T-helper 2 cell (primary cell): ENCODE measurements around the gene REN.

Experiments
- DNase-seq, 5 experiments: peaks; one replicate each; pipeline versions ENCODE4 v3.0.0 to v3.0.0-alpha.2; 2012 to 2022

The REN gene

GRCh38 chr1:204130981-204131892 is 34.9 kb downstream of the REN start:
- no peak for DNase-seq

- DNase-seq: no peak
These were observed 36.0 kb downstream of the REN start for GRCh38 chr1:204130178-204130577.

- DNase-seq: peak; percentile 24 to 75 (median 45)
These were observed 36.9 kb downstream of the REN start for GRCh38 chr1:204128964-204129896.

DNA sequence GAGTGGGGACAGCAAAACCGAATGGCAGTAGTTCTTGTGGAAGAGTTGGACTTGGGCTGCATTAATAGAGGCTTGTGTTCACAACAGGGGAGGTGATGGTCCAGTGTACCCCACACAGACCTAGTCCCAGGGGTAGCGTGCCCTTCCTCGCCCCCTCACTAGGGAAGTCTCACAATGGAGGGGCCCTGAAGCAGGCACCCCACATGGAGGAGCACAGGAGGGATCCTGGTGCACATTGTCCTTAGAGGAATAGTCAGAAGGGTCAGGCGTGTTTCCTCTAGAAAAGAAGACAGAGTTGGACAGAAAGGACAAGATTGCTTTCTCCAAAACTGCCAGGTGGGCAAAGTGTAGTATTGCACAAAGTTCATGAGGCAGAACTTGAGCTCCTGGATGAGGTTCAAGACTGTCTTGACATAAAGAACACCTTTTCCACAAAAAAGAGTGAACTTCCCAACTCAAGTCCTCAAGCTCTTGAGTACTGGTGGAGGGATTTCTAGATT is 37.6 kb downstream of the REN start:
- no peak for DNase-seq

- DNase-seq: no peak
These were observed 38.4 kb downstream of the REN start for GRCh38 chr1:204127597-204128242.

GRCh38 chr1:204126956-204127355 is 39.2 kb downstream of the REN start:
- DNase-seq: no peak

- DNase-seq: no peak
These were observed 39.8 kb downstream of the REN start for GRCh38 chr1:204126386-204126785.

DNA sequence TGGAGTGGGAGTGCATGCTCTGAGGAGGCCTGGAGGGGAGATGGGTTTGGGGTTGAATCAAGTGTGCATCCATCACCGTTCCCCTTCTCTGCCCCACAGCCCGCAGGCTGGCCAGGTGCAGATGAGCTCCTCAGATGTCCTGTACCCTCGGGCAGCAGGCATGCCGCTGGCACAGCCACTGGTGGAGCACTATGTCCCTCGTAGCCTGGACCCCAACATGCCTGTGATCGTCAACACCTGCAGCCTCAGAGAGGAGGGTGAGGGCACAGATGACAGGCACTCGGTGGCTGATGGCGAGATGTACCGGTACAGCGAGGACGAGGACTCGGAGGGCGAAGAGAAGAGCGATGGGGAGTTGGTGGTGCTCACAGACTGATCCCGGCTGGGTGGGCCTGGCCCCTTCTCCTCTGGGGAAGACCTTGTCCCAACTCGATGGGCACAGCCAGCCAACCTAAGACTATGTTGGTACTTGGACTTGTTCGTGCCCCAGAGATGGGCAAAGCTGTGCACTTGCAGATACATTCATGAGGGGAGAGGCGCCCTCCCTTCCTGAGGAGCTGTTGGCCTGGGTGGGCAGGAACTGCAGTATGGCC is 40.3 kb downstream of the REN start:
- no peak for DNase-seq

GRCh38 chr1:204124639-204125038 is 41.5 kb downstream of the REN start:
- DNase-seq: no peak

DNA sequence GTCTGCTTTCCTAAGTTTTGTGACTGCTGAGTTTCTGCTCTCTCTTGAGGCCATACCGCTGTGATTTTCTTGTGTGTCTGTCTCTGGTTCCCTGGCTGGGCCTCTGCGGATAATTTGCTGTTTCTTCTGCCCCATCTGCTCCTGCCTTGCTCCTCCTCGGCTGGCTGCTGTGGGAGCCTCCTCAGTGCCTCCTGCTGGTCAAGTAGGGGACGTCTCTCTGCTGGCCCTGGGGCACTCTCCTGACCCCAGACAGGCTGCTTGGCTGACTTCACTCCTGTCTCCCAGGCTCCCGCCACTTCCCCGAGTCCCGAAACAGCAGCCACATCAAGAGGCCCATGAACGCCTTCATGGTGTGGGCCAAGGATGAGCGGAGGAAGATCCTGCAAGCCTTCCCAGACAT is 42.8 kb downstream of the REN start:
- peak in 1 of 5 experiments; percentile 17 for DNase-seq

GRCh38 chr1:204121840-204122555 is 44.1 kb downstream of the REN start:
- no peak for DNase-seq

- no peak for DNase-seq
These were observed 49.6 kb downstream of the REN start for GRCh38 chr1:204116539-204116938.

- DNase-seq: no peak
These were observed 51.0 kb downstream of the REN start for GRCh38 chr1:204115116-204115515.

- no peak for DNase-seq
These were observed 51.5 kb downstream of the REN start for GRCh38 chr1:204114606-204115005.

DNA sequence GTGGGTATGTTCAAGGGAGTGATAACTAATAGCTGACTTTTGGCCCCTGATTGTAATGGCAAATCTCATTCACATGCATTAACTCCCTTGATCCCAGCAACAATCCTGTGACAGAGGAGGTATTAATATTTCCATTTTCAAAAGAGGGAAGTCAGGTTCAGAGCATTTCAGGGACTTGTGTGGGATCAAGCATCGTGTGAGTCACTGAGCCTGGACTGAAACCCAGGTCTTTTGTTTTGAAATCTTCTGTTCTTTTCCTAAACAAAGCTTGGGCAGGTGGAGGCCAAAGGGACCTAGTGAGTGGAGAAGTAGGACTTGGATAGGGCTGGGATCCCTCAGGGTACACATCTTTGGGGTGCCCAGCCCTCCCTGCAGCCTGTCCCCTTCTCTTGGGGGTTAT is 52.2 kb downstream of the REN start:
- no peak for DNase-seq

GRCh38 chr1:204112876-204113730 is 53.0 kb downstream of the REN start:
- DNase-seq: no peak

DNA sequence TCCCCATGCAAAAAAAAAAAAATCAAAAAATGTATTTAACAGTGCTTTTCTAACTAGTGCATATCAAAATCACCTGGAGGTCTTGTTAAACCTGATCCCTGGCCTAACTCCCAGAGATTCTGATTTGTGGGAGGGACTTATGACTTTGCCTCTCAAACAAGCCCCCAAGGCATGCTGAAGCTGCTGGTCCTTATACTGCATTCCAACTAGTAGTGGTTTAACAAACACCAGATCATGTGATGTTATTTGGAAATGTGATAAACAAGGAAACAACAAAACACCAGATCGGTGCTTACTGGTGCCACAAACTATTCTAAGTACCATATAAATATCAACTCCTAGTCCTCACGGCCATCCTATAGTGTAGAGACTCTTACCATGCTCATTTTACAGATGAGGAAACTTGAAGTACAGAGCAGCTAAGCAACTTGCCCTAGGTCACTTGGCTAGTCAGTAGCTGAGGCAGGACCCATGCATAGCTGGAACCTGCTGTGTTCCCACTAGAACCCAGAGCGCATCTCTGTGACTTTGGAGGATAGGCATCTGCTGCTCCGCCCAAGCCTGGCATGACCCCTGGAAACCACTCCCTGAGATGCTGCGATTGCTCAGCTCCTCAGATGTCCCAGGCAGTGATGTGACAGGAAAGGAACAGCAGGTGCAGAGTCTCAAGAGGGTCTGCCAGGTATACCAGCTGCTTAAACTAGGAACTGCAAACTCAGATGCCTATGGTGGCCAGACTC is 55.1 kb downstream of the REN start:
- DNase-seq: no peak

- no peak for DNase-seq
These were observed 57.6 kb downstream of the REN start for GRCh38 chr1:204108312-204109141.

- no peak for DNase-seq
These were observed 58.2 kb downstream of the REN start for GRCh38 chr1:204107892-204108291.
